HL-60/S4 (cell line): ENCODE data around the gene ZBTB45.

Source experiments
- in situ Hi-C: fragments of 300-500 bp; cut with MboI; formaldehyde crosslinking; loops from 2 replicates; pipeline ENCODE4 v1.14.3; 2022; ENCODE audit warnings: low sequenced_read_pairs

Gene ZBTB45

DNA sequence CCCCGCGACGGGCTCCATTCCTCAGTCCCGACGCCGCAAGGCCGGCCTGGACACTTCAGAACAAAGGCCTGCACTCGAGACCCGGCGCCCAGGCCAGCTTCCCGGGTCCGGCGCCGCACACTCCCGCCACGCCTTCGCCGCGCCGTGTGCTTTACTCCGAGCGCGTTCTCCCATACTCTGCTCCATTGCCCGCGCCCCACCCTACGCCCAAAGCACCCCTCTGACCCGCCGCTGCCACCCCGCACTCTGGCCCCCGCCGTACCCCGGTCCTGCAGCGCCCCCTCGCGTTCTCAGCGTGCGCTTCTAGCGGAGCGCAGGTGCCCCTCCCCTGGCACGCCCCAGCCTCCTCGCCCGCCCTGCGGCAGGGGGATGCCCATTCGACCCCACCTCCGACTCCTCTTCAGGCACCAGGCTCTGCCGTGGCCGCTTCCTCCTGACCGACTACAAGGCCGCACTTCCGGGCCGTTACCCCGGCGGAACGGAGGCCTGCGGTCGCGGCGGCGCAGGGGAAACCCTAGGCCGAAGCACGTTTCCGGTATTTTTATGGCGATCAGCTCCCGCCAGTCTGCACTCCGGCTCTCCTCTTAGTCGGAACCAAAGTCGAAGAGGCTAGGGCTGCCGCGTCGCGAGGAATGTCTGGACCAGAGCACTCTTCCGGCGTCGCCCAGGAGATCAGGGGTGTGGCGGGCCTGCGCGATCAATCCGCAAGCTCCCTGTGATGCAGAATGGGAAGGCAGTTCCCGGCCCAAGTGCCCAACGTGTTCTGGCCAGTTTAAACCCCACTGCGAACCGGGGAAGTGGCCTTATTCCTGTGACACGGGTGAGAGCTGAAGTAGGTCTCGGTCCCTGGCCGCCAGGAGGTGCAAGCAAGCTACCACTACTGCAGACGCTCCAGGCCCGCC lies at the start of gene ZBTB45:
Gene ZBTB45 (minus strand): TSS at position 456 of the 902 bp plus-strand sequence. CDS start 2,137 bp downstream, outside the sequence.
- in situ Hi-C loops = no loop called here

DNA sequence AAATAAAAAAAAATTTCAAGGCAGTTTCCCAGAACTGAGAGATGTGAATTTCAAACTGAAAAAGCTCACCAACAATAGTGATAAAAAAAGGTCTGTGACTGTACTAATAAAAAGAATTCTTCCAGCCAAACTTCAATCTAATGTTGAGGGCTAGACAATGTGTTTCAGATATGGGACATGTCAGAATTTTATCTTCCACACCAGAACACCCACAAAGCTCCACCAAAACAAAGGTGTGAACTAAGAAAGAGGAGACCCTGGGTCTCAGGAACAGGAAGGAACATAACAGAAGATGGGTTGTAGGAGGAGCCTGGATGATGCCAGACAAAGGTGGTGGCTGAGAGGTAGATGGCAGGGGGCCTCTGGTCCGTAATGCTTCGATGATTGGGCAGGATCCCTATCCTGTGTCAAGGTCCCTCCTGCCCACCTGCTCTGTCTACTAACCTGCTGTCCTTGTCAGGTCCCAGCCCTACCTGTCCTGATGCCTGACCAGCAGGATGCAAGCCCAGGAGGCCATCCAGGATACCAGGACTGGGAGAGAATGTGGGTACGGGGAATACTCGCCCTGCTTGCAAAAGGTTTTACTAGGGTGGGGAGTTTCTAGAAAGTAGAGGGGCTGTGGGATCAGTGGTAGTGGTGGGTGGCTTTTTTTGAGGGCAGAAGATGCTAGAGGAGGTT lies 49.0 kb upstream of the ZBTB45 start:
- in situ Hi-C loops = no loop called here

DNA sequence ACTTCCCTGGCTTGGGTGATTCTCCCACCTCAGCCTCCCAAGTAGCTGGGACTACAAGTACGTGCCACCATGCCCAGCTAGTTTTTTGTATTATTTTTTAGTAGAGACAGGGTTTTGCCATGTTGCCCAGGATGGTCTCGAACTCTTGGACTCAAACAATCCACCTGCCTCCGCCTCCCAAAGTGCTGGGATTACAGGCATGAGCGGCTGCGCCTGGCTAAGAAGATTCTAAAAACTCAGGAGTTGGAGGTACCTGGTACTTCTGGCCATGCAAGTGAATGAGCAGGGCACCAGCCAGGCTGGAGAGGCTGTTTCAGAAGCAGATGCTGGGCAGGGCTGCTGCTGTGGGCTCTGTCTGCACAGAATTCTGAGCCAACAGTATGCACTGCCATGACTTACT lies 47.4 kb upstream of the ZBTB45 start:
- in situ Hi-C loops = no loop called here

DNA sequence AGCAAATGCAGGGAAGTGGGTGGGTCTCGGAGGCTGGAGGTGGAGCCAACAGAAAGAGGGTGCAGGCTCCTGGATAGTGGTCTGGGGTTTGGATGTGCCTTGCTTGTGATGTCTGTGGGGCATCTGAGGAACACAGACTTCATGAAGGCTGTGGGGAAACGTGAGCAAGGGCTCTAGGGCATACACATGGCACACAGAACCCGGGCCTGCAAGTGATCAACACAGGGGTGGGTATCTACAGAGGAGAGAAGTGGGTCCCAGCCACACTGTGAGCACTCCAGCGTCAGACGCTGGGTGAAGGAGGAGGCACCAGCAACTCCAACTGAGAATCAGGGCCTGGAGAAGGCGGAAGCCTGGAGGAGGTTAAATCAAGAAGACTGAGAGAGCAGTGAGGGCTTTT lies 44.2 kb upstream of the ZBTB45 start:
- in situ Hi-C loops = no loop called here

DNA sequence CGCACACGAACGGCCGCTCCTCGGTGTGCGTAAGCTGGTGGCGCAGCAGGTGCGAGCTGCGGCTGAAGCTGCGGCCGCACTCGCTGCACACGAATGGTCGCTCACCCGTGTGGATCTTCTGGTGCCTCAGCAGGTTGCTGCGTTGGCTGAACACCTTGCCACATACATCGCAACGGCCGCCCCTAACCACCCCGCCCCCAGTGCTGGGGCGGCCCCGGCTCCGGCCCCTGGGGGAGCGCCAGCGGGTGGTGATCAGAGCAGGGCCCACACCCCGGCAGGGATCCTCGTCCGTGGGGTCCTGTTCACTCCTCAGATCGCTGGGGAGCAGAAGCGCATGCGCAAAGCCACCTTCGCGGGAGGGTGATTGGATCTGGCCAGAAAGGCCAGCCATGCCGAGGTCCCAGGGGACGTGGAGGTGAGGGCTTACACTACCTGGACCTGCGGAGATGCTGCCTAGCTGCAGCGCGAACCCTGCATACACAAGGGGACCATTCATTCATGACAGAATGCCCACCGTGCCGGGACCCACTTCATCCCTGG lies 43.5 kb upstream of the ZBTB45 start:
- in situ Hi-C loops = no loop called here

DNA sequence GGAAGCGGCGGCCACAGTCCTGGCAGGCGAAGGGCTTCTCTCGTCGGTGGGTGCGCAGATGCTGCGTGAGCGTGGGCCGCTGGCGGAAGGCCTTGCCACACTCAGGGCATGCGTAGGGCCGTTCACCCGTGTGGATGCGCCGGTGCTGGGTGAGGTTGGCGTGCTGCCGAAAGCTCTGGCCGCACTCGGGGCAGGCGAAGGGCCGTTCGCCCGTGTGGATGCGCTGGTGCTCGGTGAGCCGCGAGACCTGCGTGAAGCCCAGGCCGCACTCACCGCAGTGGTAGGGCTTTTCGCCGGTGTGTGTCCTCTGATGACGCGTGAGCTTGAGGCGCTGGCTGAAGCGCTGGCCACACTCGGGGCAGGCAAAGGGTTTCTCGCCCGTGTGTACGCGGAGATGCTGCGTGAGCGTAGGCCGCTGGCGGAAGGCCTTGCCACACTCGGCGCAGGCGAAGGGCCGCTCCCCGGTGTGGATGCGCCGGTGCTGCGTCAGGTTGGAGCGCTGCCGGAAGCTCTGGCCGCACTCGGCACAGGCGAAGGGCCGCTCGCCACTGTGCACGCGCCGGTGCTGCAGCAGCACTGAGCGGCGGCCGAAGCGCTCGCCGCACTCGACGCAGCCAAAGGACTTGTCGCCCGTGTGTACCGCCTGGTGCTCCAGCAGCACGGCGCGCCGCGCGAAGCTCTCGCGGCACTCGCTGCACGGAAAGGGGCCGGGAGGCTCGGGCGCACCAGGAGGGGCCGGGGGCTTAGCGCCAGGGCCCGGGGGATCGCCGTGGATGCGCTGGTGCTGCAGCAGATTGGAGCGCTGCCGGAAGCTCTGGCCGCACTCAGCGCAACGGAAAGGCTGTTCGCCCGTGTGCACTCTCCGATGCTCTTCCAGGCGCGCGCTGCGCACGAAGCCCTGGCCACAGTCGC lies 42.8 kb upstream of the ZBTB45 start:
- in situ Hi-C loops = no loop called here

DNA sequence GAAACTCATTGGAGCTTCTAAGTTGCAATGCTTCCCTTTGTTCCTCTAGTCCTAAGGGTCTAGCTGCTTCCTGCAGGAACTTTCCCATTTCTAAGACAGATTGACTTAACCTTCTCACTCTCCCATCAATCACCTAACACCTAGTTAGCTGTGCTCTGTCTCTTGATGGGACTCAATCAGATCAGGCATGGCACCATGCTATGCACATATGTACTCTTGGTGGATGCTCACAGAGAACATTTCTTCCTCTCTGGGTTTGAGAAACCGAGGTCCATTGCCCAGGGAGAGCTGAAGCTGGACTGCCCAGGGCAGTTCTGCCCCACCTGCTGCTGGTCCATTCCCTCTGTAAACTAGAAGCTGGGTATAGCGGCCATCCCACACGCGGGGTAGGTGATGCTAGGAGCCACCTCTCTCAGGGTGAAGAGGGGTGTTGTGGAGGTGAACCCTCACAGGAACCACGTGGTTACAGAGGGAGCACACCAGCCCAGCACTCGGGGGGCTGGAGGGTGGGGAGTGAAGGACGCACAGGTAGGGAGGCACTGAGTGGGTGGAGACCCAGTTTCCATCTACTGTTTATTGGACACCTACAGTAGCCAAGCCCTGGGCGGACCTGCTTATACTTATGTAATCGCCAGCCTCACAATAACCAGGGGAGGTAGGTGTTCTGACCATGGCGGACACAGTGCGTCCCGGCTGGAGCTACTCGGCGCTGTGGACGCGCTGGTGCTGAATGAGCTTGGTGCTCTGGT lies 41.9 kb upstream of the ZBTB45 start:
- in situ Hi-C loops = no loop called here

DNA sequence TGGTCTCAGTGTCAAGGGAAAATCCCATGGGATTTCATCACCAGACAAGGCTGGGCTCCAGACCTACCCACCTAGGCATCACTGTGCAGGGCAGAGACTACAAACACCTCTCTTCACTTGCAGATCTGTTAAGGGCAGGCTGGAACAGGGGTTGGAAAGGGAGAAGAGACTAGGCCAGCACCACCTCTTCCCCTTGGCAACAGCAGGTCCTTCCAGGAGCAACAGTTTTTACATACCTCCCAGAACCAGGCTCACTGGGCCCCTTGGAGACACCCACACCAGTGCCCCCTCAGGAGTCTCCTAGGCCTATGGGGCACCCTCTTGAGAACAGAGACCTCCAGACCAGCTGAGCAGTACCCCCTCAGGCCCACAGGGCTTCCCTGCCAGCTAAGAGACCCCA lies 41.3 kb upstream of the ZBTB45 start:
- in situ Hi-C loops = no loop called here

DNA sequence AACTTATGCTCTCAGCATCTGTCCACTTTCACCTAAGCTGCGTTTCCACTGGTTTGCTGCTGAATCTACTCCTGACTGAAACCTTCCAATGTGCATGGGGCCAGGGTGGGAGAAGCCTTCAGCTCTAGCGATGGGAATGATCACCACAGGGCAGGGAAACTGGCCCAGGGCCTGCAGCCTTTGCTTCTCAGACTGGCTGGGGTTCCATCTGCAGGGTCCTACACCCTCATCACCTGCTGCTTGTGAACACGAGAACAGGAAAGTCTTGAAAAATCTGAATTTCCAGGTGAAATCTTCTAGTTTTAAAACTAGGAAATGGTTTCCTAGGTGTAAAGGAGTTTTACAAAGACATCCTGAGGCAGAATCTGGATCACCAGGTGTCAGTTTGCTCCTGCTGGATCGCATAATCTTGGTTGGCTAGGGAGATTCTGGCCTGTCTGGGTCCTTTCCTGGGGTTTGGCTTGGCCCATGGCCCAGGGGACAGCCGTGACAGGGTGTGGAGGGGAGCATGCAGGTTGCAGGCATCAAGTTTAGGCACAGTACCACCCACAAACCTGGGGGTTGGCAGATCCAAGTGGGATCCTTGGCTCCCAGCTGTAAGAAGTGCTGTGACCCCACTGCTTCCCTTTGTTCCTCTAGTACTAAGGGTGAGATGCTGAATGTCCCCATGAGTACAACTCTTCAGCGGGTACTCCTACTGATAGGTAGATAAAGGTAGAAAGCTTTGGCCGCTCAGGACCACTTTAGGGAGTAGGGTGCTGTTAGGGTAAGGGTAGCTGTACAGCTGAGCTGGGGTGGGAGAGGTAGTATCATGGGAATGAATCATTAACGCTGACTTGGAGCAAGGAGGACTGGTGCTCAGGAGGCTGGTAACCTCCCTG lies 40.6 kb upstream of the ZBTB45 start:
- in situ Hi-C loops = no loop called here

DNA sequence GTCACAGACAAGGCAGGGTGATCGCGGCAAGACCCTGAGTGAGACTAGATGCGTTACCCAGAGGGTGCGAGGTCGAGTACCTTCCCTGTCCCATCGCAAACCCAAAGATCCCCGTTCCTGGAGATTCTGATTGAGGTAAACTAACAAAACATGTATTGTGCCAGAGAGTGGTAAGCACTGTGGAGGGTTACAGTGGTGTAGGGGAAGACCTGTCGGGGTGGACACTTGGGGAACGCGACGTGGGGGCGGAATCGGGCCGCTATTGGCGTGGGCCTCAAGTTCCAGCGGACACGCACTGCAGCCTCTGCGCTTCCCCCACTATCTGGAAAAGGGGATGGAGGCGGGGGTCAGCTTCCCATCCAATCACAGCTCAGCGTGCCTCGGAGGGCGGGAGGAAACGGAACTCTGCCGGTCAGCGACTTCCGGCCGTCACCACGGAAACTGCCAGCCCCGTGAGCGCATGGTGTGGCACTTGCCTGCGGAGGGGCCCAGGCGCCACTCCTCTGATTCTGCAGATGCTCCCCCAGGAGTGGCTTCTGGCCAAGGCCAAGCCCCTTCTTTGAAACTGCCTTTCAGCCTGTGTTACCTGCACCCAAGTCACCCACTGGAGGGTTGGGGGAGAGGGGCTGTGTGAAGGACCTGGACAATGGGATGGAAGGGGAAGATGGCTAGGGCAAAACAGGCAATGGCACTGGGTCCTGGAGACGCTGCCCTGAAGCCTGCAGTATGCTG lies 39.8 kb upstream of the ZBTB45 start:
- in situ Hi-C loops = no loop called here

DNA sequence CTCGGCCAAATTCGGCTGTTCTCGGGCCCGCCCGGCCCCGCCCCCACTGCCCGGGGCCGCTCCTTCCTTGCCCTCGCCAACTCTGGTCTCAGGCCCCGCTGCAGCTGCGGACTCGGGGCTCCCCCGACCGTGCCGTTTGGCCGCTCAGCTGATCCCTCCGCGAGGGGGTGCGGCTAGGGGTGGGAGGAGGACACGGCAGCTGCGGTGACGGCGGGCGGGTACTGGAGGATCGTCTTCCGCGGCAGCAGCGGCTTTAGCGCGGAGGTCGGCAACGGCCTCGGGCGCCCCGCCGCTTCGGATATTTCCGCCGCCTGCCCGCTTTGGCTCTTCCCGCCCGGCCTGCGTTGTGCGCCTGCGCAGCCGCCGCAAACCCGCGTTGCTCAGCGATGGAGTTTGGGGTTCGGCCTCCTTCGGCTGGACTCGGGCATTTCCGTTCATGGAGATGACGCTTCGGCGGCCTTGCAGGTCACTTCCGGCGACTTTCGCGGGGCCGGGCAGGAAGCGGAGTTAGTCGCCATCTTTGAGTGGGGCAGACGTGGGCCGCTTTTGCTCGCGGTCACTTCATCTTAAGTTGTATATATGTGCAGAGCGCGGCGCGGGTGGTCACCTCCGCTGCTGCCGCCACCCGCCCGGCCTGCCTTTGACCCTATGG lies 39.1 kb upstream of the ZBTB45 start:
- in situ Hi-C loops = no loop called here

DNA sequence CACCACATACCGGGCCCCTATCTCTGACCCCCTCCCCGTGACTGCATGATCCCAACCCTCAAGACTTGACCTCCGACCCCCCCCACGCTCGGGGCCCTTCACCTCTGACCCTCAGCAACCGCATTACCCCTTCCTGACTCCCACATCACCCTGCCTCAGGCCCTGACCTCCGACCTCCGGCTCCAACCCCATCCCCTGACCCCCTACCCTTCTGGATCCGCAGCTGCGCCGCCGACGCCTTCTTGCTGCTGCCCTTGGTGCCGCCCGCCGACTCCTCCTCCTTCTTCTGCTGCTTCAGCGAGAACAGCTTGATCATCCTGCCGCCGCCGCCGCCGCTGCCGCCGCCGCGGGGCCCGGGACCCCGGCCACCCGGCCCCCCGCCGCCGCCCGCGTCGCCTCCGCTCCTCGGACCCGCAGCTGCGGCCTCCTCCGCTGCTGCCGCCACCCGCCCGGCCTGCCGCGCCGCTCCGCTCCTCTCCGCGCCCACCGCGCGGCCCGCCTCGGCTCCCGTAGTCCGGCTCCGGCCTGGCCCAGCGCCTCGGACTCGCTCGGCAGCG lies 38.5 kb upstream of the ZBTB45 start, which contains the start of gene UBE2M:
Gene UBE2M (minus strand): TSS at position 546 of the 557 bp plus-strand sequence. CDS start 230 bp downstream, at position 316.
- in situ Hi-C loops = no loop called here

DNA sequence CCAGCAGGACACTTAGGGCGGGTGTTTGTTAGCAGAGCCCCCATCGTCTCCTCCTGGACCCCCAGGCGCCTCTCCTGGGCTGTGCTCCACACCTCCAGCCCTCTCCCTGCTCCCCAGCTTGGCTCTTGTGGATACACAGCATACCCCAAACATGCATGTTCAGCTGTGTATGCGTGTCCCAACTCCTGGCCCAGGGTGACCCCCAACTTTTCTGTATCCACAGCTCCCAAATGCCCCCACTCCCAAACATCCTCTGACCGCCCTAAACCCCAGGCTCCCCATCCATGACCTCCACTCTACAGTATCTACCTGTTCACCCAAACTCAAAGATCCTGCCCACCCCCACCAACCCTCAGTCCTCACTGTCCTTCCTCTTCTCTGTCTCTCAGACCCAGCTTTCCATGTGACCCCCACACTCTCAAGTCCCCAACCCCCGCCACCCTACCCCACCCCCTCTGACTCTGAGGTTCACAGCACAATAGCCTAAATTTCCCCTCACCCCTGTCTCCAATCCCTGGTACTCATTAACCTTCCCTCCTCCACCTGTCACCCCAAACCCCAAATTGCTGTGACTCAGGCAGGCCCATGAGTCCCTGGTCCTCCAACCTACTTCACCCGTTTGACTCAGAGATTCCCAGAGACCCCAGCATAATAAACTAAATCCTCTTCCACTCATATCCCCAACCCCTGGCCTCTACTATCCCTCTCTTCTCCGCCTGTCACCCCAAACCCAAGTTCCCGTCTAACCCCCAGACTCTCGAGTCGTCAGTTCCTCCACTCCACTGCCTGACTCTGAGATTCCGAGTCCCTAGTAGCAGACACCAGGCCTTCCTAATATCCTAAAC lies 37.8 kb upstream of the ZBTB45 start:
- in situ Hi-C loops = no loop called here

DNA sequence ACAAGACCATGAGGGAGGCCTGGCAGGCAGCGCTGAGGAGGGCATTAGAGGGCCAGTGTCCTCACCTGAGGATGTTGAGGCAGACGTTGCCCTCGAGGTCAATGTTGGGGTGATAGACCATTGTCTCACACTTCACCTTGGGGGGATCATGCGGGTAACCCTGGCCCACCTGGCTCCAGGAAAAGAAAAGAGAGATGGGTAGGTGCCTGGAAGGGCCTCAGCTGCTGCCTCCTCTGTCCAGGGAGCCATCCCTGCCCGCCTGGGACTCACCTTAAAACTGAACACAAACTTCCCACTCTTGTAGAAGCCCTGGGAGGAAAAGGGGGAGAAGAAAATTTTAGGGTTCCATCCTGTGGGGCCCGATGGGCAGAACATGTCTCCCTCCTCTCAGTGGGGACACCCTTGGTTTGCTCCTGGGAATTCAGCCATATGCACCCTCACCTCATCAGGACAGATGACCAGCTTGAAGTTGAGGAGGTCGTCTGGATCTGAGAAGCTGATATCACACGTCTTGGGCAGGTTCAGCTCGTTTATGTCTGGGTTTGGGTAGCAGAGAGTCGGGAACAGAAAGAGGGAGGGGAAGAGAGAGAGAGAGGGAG lies 37.1 kb upstream of the ZBTB45 start:
- in situ Hi-C loops = no loop called here

DNA sequence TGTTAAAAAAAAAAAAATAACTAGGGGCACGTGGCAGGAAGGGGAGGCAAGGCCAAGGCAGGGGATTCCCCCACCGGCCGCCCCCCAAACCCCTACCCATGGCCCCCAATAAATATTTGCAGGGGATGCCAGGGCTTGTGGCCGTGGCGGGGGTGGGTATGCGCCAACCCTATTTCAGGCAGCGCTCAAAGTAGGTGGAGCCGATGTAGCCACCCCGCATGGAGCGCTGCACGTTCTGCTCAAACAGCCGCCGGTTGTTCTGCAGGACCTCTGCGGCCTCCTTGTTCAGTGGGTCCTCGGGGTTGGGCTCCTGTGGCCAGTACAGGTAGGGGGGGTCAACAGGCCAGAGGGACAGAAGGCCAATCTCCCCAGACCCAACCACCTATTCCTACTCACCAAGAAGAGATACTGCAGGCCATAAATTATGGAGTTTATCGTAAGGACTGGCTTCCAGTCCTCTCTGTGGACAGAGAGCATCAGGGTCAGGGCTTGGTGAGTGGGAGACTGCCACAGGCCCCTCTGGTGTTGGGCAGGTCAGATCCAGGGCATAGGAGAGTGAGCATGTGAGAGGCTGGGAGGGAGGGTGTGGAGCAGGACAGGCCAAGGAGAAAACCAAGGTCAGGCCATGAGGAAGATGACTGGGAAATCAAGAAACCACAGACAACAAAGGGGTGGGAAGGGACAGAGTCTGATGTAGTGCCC lies 36.5 kb upstream of the ZBTB45 start:
- in situ Hi-C loops = no loop called here
